NCI-H1930 (cell line): ENCODE measurements around the gene G6PD.
"Not testable (repeated sequence)": the region's sequence is repeated elsewhere in the genome, so short reads cannot be mapped to it uniquely, and the experiment has no call there.

ENCODE experiments used
- DNase-seq, 2 experiments: peaks; one replicate each; lab custom pipeline; 2025; lab: John Stamatoyannopoulos, UW

G6PD gene

GRCh38 chrX:154542723-154543424, 3.8 kb downstream of the G6PD start:
- no peak for DNase-seq

GRCh38 chrX:154541896-154542722, 4.5 kb downstream of the G6PD start:
- no peak for DNase-seq

- no peak for DNase-seq
Observed at GRCh38 chrX:154541589-154541895, 5.1 kb downstream of the G6PD start.

- DNase-seq, result no peak
Observed at GRCh38 chrX:154540897-154541535, 5.6 kb downstream of the G6PD start.

- DNase-seq, result not testable (repeated sequence)
Observed at GRCh38 chrX:154540365-154540764, 6.3 kb downstream of the G6PD start.

- DNase-seq, result no peak
Observed at GRCh38 chrX:154539077-154539476, 7.6 kb downstream of the G6PD start.

GRCh38 chrX:154535892-154536291, 10.8 kb downstream of the G6PD start:
- no peak for DNase-seq

- DNase-seq, result peak; percentile 56 to 82
Observed at GRCh38 chrX:154534526-154535322, 11.9 kb downstream of the G6PD start.

GRCh38 chrX:154532690-154533089, 14.0 kb downstream of the G6PD start:
- no peak for DNase-seq

- DNase-seq, result no peak
Observed at GRCh38 chrX:154531626-154532025, 15.0 kb downstream of the G6PD start.

GRCh38 chrX:154530286-154530685, 16.4 kb downstream of the G6PD start:
- DNase-seq, result no peak

- no peak for DNase-seq
Observed at GRCh38 chrX:154529206-154529612, 17.4 kb downstream of the G6PD start.

GRCh38 chrX:154526901-154527675, 19.6 kb downstream of the G6PD start:
- peak; percentile 48 for DNase-seq

- DNase-seq, result no peak
Observed at GRCh38 chrX:154525606-154526490, 20.8 kb downstream of the G6PD start.

GRCh38 chrX:154519389-154519788, 27.3 kb downstream of the G6PD start:
- no peak for DNase-seq

GRCh38 chrX:154517101-154517781, 29.4 kb downstream of the G6PD start:
- DNase-seq, result no peak

- no peak for DNase-seq
Observed at GRCh38 chrX:154516656-154517100, 30.0 kb downstream of the G6PD start.

- DNase-seq, result peak; percentile 83 to 86
Observed at GRCh38 chrX:154515966-154516655, 30.5 kb downstream of the G6PD start, which contains the start of gene FAM3A. Gene FAM3A, minus strand, starts transcription at chrX:154516232. Its CDS starts 460 bp downstream, at chrX:154515772.
